HCT116 (cell line): Measurements from ENCODE around the gene KNDC1. TPM values are rescaled to one million over a fixed set of nuclear protein-coding genes. Genes with fewer than 3 reads are reported as not detected.

Experiments
- ATAC-seq: fragments of 200-7000 bp; cut with Tn5 transposase; 2 replicates; pipeline ENCODE4 v1.9.1; 2020; ENCODE audit warnings: mild to moderate bottlenecking, moderate library complexity
- BruUV-seq: library from RNA; stranded (reverse); fragments of 400-500 nt; replicated peaks from 2 replicates; lab custom pipeline; 2021; lab: Mats Ljungman, UMichigan
- CTCF ChIA-PET: fragments of 300-600 bp; sonication (Branson Sonifier 250); formaldehyde crosslinking; loops from one replicate; lab custom pipeline; 2021; ENCODE audit warnings: antibody characterized with exemption; lab: Charles Lee
- POLR2A ChIA-PET: fragments of 300-600, 350-600 bp; sonication (Branson Sonifier 250); formaldehyde crosslinking; loops from one replicate; lab custom pipeline; 2021; ENCODE audit warnings: antibody characterized with exemption; lab: Charles Lee
- RAD21 ChIA-PET, 2 experiments: fragments of 300-600 bp; sonication (Branson Sonifier 250); formaldehyde crosslinking; loops; one replicate each; lab custom pipeline; 2023; ENCODE audit warnings: low total read pairs in 2 of 2; ENCODE audit not compliant: uncharacterized antibody in 2 of 2, unreplicated experiment in 2 of 2, low non-redundant PET in 1 of 2; lab: Charles Lee
- DNase-seq: peaks from one replicate; pipeline ENCODE4 v3.0.0-alpha.2; 2010; ENCODE audit warnings: low read depth, low spot score
- H2AFZ ChIP-seq: fragments of 200-600 bp; shearing (Covaris generic), sonication (generic); 2 replicates; pipeline ENCODE4 v1.6.1; 2017; ENCODE audit warnings: low read depth, mixed run types, mixed read lengths, antibody characterized with exemption, low read length; ENCODE audit not compliant: poor library complexity, severe bottlenecking
- H3K27ac ChIP-seq: 2 replicates; pipeline ENCODE4 v1.5.1; 2012; ENCODE audit warnings: low read depth, low read length
- H3K27me3 ChIP-seq: fragments of 200-600 bp; sonication (generic); 2 replicates; pipeline ENCODE4 v1.6.1; 2016; ENCODE audit warnings: mixed run types, low read length, mixed read lengths; ENCODE audit not compliant: insufficient read depth
- H3K36me3 ChIP-seq, 2 experiments: fragments of 200-500 bp in 1 of 2; fragments of 200-600 bp in 1 of 2; sonication (Bioruptor generic) in 1 of 2; sonication (generic) in 1 of 2; 2 replicates each; pipeline versions ENCODE4 v1.5.1 to v1.6.1; 2014 to 2016; ENCODE audit warnings: low read length in 2 of 2, inconsistent platforms in 1 of 2, mixed read lengths in 1 of 2, mixed run types in 1 of 2; ENCODE audit not compliant: insufficient read depth in 2 of 2, control insufficient read depth in 1 of 2
- H3K4me1 ChIP-seq, 2 experiments: fragments of 200-600 bp in 1 of 2; sonication (generic) in 1 of 2; 2 replicates each; pipeline versions ENCODE4 v1.5.1 to v1.6.1; 2012 to 2017; ENCODE audit warnings: low read length in 2 of 2, inconsistent platforms in 1 of 2, mild to moderate bottlenecking in 1 of 2, mixed read lengths in 1 of 2, mixed run types in 1 of 2, moderate library complexity in 1 of 2; ENCODE audit not compliant: insufficient read depth in 2 of 2, control insufficient read depth in 1 of 2
- H3K4me2 ChIP-seq: fragments of 200-600 bp; sonication (generic); 2 replicates; pipeline ENCODE4 v1.6.1; 2017; ENCODE audit warnings: mixed run types, low read length, mixed read lengths
- H3K4me3 ChIP-seq, 2 experiments: fragments of 200-600 bp in 1 of 2; sonication (generic) in 1 of 2; replicated peaks in 1 of 2; 2 replicates each; pipeline ENCODE4 v1.5.1; 2011 to 2016; ENCODE audit warnings: low read length in 2 of 2, control low read depth in 1 of 2, low read depth in 1 of 2, mild to moderate bottlenecking in 1 of 2, mixed read lengths in 1 of 2, mixed run types in 1 of 2
- H3K79me2 ChIP-seq: fragments of 200-600 bp; sonication (generic); 2 replicates; pipeline ENCODE4 v1.6.1; 2017; ENCODE audit warnings: mild to moderate bottlenecking, mixed run types, low read length, moderate library complexity, mixed read lengths; ENCODE audit not compliant: insufficient read depth
- H3K9ac ChIP-seq: fragments of 200-600 bp; sonication (generic); 2 replicates; pipeline ENCODE4 v1.6.1; 2016; ENCODE audit warnings: low read length, mixed read lengths
- H3K9me2 ChIP-seq: fragments of 200-600 bp; sonication (generic), shearing (Covaris generic); 2 replicates; pipeline ENCODE4 v1.6.1; 2017; ENCODE audit warnings: mixed run types, mild to moderate bottlenecking, moderate library complexity; ENCODE audit not compliant: insufficient read depth
- H3K9me3 ChIP-seq, 2 experiments: fragments of 200-500 bp in 1 of 2; fragments of 200-600 bp in 1 of 2; sonication (Bioruptor generic) in 1 of 2; sonication (generic) in 1 of 2; 2 replicates each; pipeline ENCODE4 v1.6.1; 2014 to 2017; ENCODE audit warnings: low read length in 2 of 2, mixed read lengths in 2 of 2, inconsistent platforms in 1 of 2, low read depth in 1 of 2, mild to moderate bottlenecking in 1 of 2, mixed run types in 1 of 2, moderate library complexity in 1 of 2; ENCODE audit not compliant: control insufficient read depth in 1 of 2, insufficient read depth in 1 of 2
- H4K20me1 ChIP-seq: fragments of 200-600 bp; sonication (generic), shearing (Covaris generic); 2 replicates; pipeline ENCODE4 v1.6.1; 2017; ENCODE audit warnings: mixed run types, mild to moderate bottlenecking, moderate library complexity; ENCODE audit not compliant: insufficient read depth
- CBX3 ChIP-seq: IDR thresholded peaks from 2 replicates; pipeline ENCODE4 v1.6.1; 2012; ENCODE audit warnings: low read depth
- ELF1 ChIP-seq: IDR thresholded peaks from 2 replicates; pipeline ENCODE4 v1.6.1; 2012; ENCODE audit warnings: low read depth, borderline replicate concordance
- JUND ChIP-seq: IDR thresholded peaks from 2 replicates; pipeline ENCODE4 v1.6.1; 2012
- POLR2A ChIP-seq: IDR thresholded peaks from 2 replicates; pipeline ENCODE4 v1.7.0; 2011; ENCODE audit warnings: borderline replicate concordance; ENCODE audit not compliant: insufficient read depth, insufficient read length; ENCODE audit errors: extremely low read depth
- POLR2AphosphoS5 ChIP-seq: IDR thresholded peaks from 2 replicates; pipeline ENCODE4 v1.6.1; 2011; ENCODE audit warnings: mild to moderate bottlenecking, low read depth, low read length, moderate library complexity
- SIN3A ChIP-seq: IDR thresholded peaks from 2 replicates; pipeline ENCODE4 v1.6.1; 2012; ENCODE audit warnings: low read depth
- ZFX ChIP-seq: fragments of 450-650 bp; IDR thresholded peaks from 2 replicates; pipeline ENCODE4 v1.6.1; 2017
- intact Hi-C: fragments of 100-400 bp; cut with micrococcal nuclease; formaldehyde crosslinking; loops from 2 replicates; pipeline ENCODE4 v1.10.0; 2022
- total RNA-seq: library from RNA; stranded (reverse); gene quantifications from one replicate; pipeline ENCODE4 v1.2.1, GENCODE V29; 2021; ENCODE audit not compliant: unreplicated experiment
- TF ChIP-seq, protein P1 (sequence below): IDR thresholded peaks from 2 replicates; pipeline ENCODE4 v1.6.1; 2012
- TF ChIP-seq, protein P2 (sequence below), 3 experiments: fragments of 200-600 bp in 1 of 3; sonication (generic) in 1 of 3; IDR thresholded peaks in 2 of 3; conservative IDR thresholded peaks in 1 of 3; 2 replicates each; pipeline ENCODE4 v1.5.1; 2012 to 2017; ENCODE audit warnings: low read depth in 2 of 3, low read length in 2 of 3, antibody characterized with exemption in 1 of 3, borderline replicate concordance in 1 of 3, control low read depth in 1 of 3, mild to moderate bottlenecking in 1 of 3, mixed read lengths in 1 of 3, mixed run types in 1 of 3, moderate library complexity in 1 of 3; ENCODE audit not compliant: insufficient read depth in 1 of 3
- TF ChIP-seq, protein P3 (sequence below): IDR thresholded peaks from 2 replicates; pipeline ENCODE4 v1.6.1; 2012; ENCODE audit warnings: low read depth

Gene KNDC1
- total RNA-seq, 1 experiment from 2014 or later: 3.6 TPM

DNA sequence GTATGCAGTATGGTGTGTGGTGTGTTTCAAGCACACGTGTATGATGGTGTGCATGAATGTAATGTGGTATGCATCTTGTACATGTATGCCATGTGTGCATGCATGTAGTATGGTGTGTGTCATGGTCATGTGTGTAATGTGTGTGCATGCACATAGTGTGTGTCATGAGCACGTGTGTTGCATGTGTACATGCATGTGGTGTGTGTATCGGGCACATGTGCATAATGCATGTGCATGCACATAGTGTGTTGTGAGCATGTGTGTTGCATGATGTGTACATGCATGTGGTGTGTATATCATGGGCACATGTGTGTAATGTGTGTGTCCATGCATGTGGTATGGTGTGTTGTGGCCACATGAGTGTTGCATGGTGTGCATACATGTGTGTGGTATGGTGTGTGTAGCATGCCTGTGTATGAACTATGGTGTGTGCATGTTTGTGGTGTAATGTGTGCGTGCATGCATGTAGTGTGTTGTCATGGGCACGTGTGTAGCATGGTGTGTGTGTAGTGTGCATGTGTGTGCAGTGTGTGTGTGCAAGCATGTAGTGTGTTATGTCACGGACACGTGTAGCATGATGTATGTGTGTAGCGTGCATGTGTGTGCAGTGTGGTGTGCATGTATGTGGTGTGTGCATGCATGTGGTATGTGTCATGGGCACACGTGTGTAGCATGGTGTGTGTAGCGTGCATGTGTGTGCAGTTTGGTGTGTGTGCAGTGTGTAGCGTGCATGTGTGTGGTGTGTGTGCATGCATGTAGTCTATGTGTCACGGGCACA, 17.6 kb downstream of the KNDC1 start:
- Histone ChIP-seq H3K9me3 (no peaks in the 10 kb centered on the region; a peak in 1 of 4 replicates), H3K36me3 (no peaks in the 10 kb centered on the region), H3K27ac (no peak overlapping the region), H3K4me2 (no peak overlapping the region), H3K27me3 (no peaks in the 10 kb centered on the region), H3K9ac (no peak overlapping the region), H3K4me1 (no peaks in the 10 kb centered on the region), H3K9me2 (no peaks in the 10 kb centered on the region), H3K4me3 (no peak overlapping the region), H4K20me1 (no peaks in the 10 kb centered on the region), H3K79me2 (no peaks in the 10 kb centered on the region), H2AFZ (no peak overlapping the region)
- ChIA-PET RAD21 (no interaction called here), POLR2A (no interaction called here), CTCF (no interaction called here)
- TF ChIP-seq CBX3 (no peak), ZFX (no peak), SIN3A (no peak), POLR2AphosphoS5 (no peak), ELF1 (no peak), JUND (no peak), POLR2A (no peak)
- TF ChIP-seq, protein P1, sequence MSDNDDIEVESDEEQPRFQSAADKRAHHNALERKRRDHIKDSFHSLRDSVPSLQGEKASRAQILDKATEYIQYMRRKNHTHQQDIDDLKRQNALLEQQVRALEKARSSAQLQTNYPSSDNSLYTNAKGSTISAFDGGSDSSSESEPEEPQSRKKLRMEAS: no peak
- TF ChIP-seq, protein P2, sequence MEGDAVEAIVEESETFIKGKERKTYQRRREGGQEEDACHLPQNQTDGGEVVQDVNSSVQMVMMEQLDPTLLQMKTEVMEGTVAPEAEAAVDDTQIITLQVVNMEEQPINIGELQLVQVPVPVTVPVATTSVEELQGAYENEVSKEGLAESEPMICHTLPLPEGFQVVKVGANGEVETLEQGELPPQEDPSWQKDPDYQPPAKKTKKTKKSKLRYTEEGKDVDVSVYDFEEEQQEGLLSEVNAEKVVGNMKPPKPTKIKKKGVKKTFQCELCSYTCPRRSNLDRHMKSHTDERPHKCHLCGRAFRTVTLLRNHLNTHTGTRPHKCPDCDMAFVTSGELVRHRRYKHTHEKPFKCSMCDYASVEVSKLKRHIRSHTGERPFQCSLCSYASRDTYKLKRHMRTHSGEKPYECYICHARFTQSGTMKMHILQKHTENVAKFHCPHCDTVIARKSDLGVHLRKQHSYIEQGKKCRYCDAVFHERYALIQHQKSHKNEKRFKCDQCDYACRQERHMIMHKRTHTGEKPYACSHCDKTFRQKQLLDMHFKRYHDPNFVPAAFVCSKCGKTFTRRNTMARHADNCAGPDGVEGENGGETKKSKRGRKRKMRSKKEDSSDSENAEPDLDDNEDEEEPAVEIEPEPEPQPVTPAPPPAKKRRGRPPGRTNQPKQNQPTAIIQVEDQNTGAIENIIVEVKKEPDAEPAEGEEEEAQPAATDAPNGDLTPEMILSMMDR (IDR thresholded peaks at IDR 0.05 in 2 of 3, conservative IDR thresholded peaks at IDR 0.05 in 1 of 3; ENCODE audit: borderline replicate concordance in 1 of 3, insufficient read depth in 1 of 3, low read depth in 2 of 3, low read length in 2 of 3): no peak
- TF ChIP-seq, protein P3, sequence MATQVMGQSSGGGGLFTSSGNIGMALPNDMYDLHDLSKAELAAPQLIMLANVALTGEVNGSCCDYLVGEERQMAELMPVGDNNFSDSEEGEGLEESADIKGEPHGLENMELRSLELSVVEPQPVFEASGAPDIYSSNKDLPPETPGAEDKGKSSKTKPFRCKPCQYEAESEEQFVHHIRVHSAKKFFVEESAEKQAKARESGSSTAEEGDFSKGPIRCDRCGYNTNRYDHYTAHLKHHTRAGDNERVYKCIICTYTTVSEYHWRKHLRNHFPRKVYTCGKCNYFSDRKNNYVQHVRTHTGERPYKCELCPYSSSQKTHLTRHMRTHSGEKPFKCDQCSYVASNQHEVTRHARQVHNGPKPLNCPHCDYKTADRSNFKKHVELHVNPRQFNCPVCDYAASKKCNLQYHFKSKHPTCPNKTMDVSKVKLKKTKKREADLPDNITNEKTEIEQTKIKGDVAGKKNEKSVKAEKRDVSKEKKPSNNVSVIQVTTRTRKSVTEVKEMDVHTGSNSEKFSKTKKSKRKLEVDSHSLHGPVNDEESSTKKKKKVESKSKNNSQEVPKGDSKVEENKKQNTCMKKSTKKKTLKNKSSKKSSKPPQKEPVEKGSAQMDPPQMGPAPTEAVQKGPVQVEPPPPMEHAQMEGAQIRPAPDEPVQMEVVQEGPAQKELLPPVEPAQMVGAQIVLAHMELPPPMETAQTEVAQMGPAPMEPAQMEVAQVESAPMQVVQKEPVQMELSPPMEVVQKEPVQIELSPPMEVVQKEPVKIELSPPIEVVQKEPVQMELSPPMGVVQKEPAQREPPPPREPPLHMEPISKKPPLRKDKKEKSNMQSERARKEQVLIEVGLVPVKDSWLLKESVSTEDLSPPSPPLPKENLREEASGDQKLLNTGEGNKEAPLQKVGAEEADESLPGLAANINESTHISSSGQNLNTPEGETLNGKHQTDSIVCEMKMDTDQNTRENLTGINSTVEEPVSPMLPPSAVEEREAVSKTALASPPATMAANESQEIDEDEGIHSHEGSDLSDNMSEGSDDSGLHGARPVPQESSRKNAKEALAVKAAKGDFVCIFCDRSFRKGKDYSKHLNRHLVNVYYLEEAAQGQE: no peak
- no TSS peak for BruUV-seq
- DNase-seq (no peak), ATAC-seq (no peak)
- intact Hi-C loops: no loop called here
